ENCODE results near the gene EPAS1.

Gene EPAS1

DNA sequence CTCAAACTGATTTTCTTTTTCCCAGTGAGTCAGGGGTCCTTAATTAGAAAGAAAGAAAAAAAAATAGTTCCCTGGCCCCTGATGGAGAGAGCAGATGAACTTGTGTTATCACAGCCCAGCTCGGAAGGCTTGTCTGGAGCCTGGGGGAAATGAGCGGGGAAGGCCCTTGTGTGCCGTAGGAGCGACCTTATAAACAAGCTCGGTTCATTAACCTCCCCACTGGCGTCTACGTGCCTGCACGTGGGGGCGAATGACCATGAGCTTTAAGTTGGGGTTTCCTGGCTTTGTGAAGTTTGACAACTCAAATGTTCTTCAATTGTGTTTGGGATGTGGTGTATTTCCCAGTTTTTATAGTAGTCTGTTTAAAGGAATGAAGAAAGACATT lies 69.5 kb downstream of the EPAS1 start:
- TF ChIP-seq YY1 (IDR thresholded peaks at IDR 0.05; ENCODE audit: insufficient read depth, insufficient read length) (no peak), SUZ12 (IDR thresholded peaks at IDR 0.05; ENCODE audit: extremely low read depth, insufficient read depth, insufficient read length) (no peak), ZNF274 (IDR thresholded peaks at IDR 0.05; ENCODE audit: low read depth, low read length) (no peak)
- Histone ChIP-seq H3K9ac (ENCODE audit: insufficient read length, low read depth) (no peak overlapping the region), H3K9me3 (ENCODE audit: insufficient read depth, low read length) (no peaks in the 10 kb centered on the region), H3K4me1 (ENCODE audit: insufficient read depth, insufficient read length) (no peaks in the 10 kb centered on the region), H3K4me3 (ENCODE audit: insufficient read length, low read depth) (no peak overlapping the region), H3K36me3 (ENCODE audit: insufficient read depth, insufficient read length, low read length) (no peaks in the 10 kb centered on the region), H3K27me3 (ENCODE audit: insufficient read depth, insufficient read length) (no peaks in the 10 kb centered on the region)
- no peak for DNase-seq (ENCODE audit: low read depth, low spot score)

- no peak overlapping the region for H3K9ac ChIP-seq (ENCODE audit: insufficient read length, low read depth)
- no peaks in the 10 kb centered on the region for H3K4me1 ChIP-seq (ENCODE audit: insufficient read depth, insufficient read length)
- no peaks in the 10 kb centered on the region for H3K36me3 ChIP-seq (ENCODE audit: insufficient read depth, insufficient read length, low read length)
- no peak overlapping the region for H3K4me3 ChIP-seq (ENCODE audit: insufficient read length, low read depth)
- no peaks in the 10 kb centered on the region for H3K9me3 ChIP-seq (ENCODE audit: insufficient read depth, low read length)
- DNase-seq (ENCODE audit: low read depth, low spot score), result no peak
- no peaks in the 10 kb centered on the region for H3K27me3 ChIP-seq (ENCODE audit: insufficient read depth, insufficient read length)
- TF ChIP-seq ZNF274 (IDR thresholded peaks at IDR 0.05; ENCODE audit: low read depth, low read length) (no peak), YY1 (IDR thresholded peaks at IDR 0.05; ENCODE audit: insufficient read depth, insufficient read length) (no peak), SUZ12 (IDR thresholded peaks at IDR 0.05; ENCODE audit: extremely low read depth, insufficient read depth, insufficient read length) (no peak)
Measured at GRCh38 chr2:46367286-46367685, 70.1 kb downstream of the EPAS1 start.

DNA sequence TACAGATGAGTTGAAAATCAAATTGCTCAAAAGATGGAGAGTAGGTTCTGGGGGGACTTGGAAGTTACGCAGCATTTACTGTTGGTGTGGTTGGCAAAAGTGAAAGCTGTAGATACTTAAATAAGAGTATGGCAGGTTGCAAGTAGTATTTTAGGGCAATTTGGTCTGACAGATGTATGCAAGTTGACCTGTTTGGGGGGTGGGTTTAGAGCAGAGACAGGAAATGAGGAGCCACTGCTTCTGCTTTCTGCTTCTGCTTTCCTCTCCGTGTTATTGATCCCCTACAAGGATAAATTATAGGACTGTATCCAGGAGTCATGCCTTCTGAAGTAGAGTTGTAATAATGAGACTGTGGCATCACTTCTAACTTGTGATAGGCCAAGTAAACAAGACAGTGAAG lies 71.2 kb downstream of the EPAS1 start:
- Histone ChIP-seq H3K9me3 (ENCODE audit: insufficient read depth, low read length) (no peaks in the 10 kb centered on the region), H3K36me3 (ENCODE audit: insufficient read depth, insufficient read length, low read length) (no peaks in the 10 kb centered on the region), H3K4me1 (ENCODE audit: insufficient read depth, insufficient read length) (no peaks in the 10 kb centered on the region), H3K9ac (ENCODE audit: insufficient read length, low read depth) (no peak overlapping the region), H3K27me3 (ENCODE audit: insufficient read depth, insufficient read length) (no peaks in the 10 kb centered on the region), H3K4me3 (ENCODE audit: insufficient read length, low read depth) (no peak overlapping the region)
- TF ChIP-seq YY1 (IDR thresholded peaks at IDR 0.05; ENCODE audit: insufficient read depth, insufficient read length) (no peak), ZNF274 (IDR thresholded peaks at IDR 0.05; ENCODE audit: low read depth, low read length) (no peak), SUZ12 (IDR thresholded peaks at IDR 0.05; ENCODE audit: extremely low read depth, insufficient read depth, insufficient read length) (no peak)
- DNase-seq (ENCODE audit: low read depth, low spot score), result no peak

DNA sequence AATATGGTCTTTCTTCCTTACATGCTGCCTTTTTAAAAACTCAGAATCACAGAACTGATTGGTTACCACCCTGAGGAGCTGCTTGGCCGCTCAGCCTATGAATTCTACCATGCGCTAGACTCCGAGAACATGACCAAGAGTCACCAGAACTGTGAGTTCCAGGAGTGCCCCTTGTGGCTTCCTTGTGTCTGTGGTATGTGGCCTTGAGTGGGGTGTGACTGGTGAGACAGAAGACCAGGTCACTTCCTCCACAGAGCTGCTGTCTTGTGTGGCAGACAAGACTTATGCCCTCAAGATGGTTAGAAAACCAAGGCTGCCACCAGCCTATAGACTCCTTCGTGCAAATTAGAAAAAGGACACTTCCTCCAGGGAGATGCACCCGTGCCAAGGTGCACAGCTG lies 72.6 kb downstream of the EPAS1 start:
- no peaks in the 10 kb centered on the region for H3K27me3 ChIP-seq (ENCODE audit: insufficient read depth, insufficient read length)
- no peaks in the 10 kb centered on the region for H3K36me3 ChIP-seq (ENCODE audit: insufficient read depth, insufficient read length, low read length)
- H3K4me1 ChIP-seq (ENCODE audit: insufficient read depth, insufficient read length), result no peaks in the 10 kb centered on the region
- no peak for TF ChIP-seq YY1 (IDR thresholded peaks at IDR 0.05; ENCODE audit: insufficient read depth, insufficient read length)
- TF ChIP-seq ZNF274 (IDR thresholded peaks at IDR 0.05; ENCODE audit: low read depth, low read length), result no peak
- TF ChIP-seq SUZ12 (IDR thresholded peaks at IDR 0.05; ENCODE audit: extremely low read depth, insufficient read depth, insufficient read length), result no peak
- DNase-seq (ENCODE audit: low read depth, low spot score), result no peak
- no peak overlapping the region for H3K4me3 ChIP-seq (ENCODE audit: insufficient read length, low read depth)
- no peak overlapping the region for H3K9ac ChIP-seq (ENCODE audit: insufficient read length, low read depth)
- H3K9me3 ChIP-seq (ENCODE audit: insufficient read depth, low read length), result no peaks in the 10 kb centered on the region

GRCh38 chr2:46371854-46372253 lies 74.6 kb downstream of the EPAS1 start:
- Histone ChIP-seq H3K9me3 (ENCODE audit: insufficient read depth, low read length) (no peaks in the 10 kb centered on the region), H3K27me3 (ENCODE audit: insufficient read depth, insufficient read length) (no peaks in the 10 kb centered on the region), H3K4me1 (ENCODE audit: insufficient read depth, insufficient read length) (no peaks in the 10 kb centered on the region), H3K9ac (ENCODE audit: insufficient read length, low read depth) (no peak overlapping the region), H3K36me3 (ENCODE audit: insufficient read depth, insufficient read length, low read length) (no peaks in the 10 kb centered on the region), H3K4me3 (ENCODE audit: insufficient read length, low read depth) (no peak overlapping the region)
- TF ChIP-seq YY1 (IDR thresholded peaks at IDR 0.05; ENCODE audit: insufficient read depth, insufficient read length), result no peak
- no peak for TF ChIP-seq SUZ12 (IDR thresholded peaks at IDR 0.05; ENCODE audit: extremely low read depth, insufficient read depth, insufficient read length)
- TF ChIP-seq ZNF274 (IDR thresholded peaks at IDR 0.05; ENCODE audit: low read depth, low read length), result no peak
- DNase-seq (ENCODE audit: low read depth, low spot score), result no peak

- no peak for DNase-seq (ENCODE audit: low read depth, low spot score)
- Histone ChIP-seq H3K36me3 (ENCODE audit: insufficient read depth, insufficient read length, low read length) (no peaks in the 10 kb centered on the region), H3K27me3 (ENCODE audit: insufficient read depth, insufficient read length) (no peaks in the 10 kb centered on the region), H3K4me3 (ENCODE audit: insufficient read length, low read depth) (no peak overlapping the region), H3K9ac (ENCODE audit: insufficient read length, low read depth) (no peak overlapping the region), H3K4me1 (ENCODE audit: insufficient read depth, insufficient read length) (no peaks in the 10 kb centered on the region), H3K9me3 (ENCODE audit: insufficient read depth, low read length) (no peaks in the 10 kb centered on the region)
- TF ChIP-seq SUZ12 (IDR thresholded peaks at IDR 0.05; ENCODE audit: extremely low read depth, insufficient read depth, insufficient read length), result no peak
Measured at GRCh38 chr2:46372475-46372874, 75.3 kb downstream of the EPAS1 start.

GRCh38 chr2:46373238-46373637 lies 76.0 kb downstream of the EPAS1 start:
- no peak overlapping the region for H3K4me3 ChIP-seq (ENCODE audit: insufficient read length, low read depth)
- DNase-seq (ENCODE audit: low read depth, low spot score), result no peak
- H3K27me3 ChIP-seq (ENCODE audit: insufficient read depth, insufficient read length), result no peaks in the 10 kb centered on the region
- H3K4me1 ChIP-seq (ENCODE audit: insufficient read depth, insufficient read length), result no peaks in the 10 kb centered on the region
- H3K9me3 ChIP-seq (ENCODE audit: insufficient read depth, low read length), result no peaks in the 10 kb centered on the region
- H3K9ac ChIP-seq (ENCODE audit: insufficient read length, low read depth), result no peak overlapping the region
- no peaks in the 10 kb centered on the region for H3K36me3 ChIP-seq (ENCODE audit: insufficient read depth, insufficient read length, low read length)
- no peak for TF ChIP-seq SUZ12 (IDR thresholded peaks at IDR 0.05; ENCODE audit: extremely low read depth, insufficient read depth, insufficient read length)
- no peak for TF ChIP-seq ZNF274 (IDR thresholded peaks at IDR 0.05; ENCODE audit: low read depth, low read length)
- TF ChIP-seq YY1 (IDR thresholded peaks at IDR 0.05; ENCODE audit: insufficient read depth, insufficient read length), result no peak
